HG03575 (cell line): ENCODE measurements around the gene CAPN12.

Experiments used
- ATAC-seq: cut with Tn5 transposase; IDR thresholded peaks from one replicate; pipeline ENCODE4 v1.9.1; 2021; ENCODE audit not compliant: unreplicated experiment, insufficient number of reproducible peaks, low FRiP score; ENCODE audit errors: extremely low read depth

Gene CAPN12

GRCh38 chr19:38741670-38742069 lies 2.6 kb downstream of the CAPN12 start:
- no peak for ATAC-seq

GRCh38 chr19:38740932-38741331 lies 3.3 kb downstream of the CAPN12 start:
- ATAC-seq, result no peak

- no peak for ATAC-seq
Observed at GRCh38 chr19:38740257-38740592, 4.0 kb downstream of the CAPN12 start.

GRCh38 chr19:38739440-38740256 lies 4.6 kb downstream of the CAPN12 start:
- no peak for ATAC-seq

GRCh38 chr19:38737921-38738737 lies 6.1 kb downstream of the CAPN12 start:
- no peak for ATAC-seq

GRCh38 chr19:38737281-38737865 lies 6.9 kb downstream of the CAPN12 start:
- ATAC-seq, result no peak

- no peak for ATAC-seq
Observed at GRCh38 chr19:38736413-38737280, 7.6 kb downstream of the CAPN12 start.

GRCh38 chr19:38736036-38736412 lies 8.2 kb downstream of the CAPN12 start:
- ATAC-seq, result no peak

- no peak for ATAC-seq
Observed at GRCh38 chr19:38735257-38735686, 9.0 kb downstream of the CAPN12 start.

GRCh38 chr19:38734426-38735256 lies 9.6 kb downstream of the CAPN12 start:
- no peak for ATAC-seq

- no peak for ATAC-seq
Observed at GRCh38 chr19:38734176-38734425, 10.2 kb downstream of the CAPN12 start.

GRCh38 chr19:38733493-38734175 lies 10.6 kb downstream of the CAPN12 start:
- ATAC-seq, result no peak

GRCh38 chr19:38733241-38733492 lies 11.1 kb downstream of the CAPN12 start:
- ATAC-seq, result no peak

- ATAC-seq, result no peak
Observed at GRCh38 chr19:38731654-38732301, 12.5 kb downstream of the CAPN12 start.

GRCh38 chr19:38730731-38731589 lies 13.3 kb downstream of the CAPN12 start:
- ATAC-seq, result no peak

GRCh38 chr19:38730470-38730730 lies 13.9 kb downstream of the CAPN12 start:
- no peak for ATAC-seq
